ENCODE data around the gene BCAS1. TPM values are rescaled to one million over a fixed set of nuclear protein-coding genes. Genes with fewer than 3 reads are reported as not detected.

The BCAS1 gene
- total RNA-seq, 1 experiment from 2014 or later: 0.17 TPM

DNA sequence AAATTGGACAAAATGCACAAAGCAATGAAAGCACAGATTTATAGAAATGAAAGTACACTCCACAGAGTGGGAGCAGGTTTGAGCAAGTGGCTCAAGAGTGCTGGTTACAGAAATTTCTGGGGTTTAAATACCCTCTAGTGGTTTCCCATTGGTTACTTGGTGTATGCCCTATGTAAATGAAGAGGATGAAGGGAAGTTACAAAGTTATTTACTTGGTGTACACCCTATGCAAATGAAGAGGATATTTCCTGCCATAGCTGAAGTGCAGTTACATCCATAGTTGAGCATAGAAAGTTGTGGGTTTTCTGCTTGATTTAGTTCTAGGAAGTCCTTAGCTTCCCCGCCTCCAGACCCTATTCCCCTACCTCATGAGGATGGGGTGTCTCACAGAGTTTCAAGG lies 22.7 kb downstream of the BCAS1 start:
- intact Hi-C loops (cut with micrococcal nuclease): no loop called here

More for the DNA sequence above, 22.7 kb downstream of the BCAS1 start:
- Histone ChIP-seq H4K20me1 (ENCODE audit: insufficient read depth) (no peaks in the 10 kb centered on the region), H2AFZ (ENCODE audit: low read depth, low read length, poor library complexity, severe bottlenecking) (no peak overlapping the region), H3K9ac (ENCODE audit: low read length) (no peak overlapping the region), H3K9me3 (ENCODE audit: control insufficient read depth in 1 of 2, insufficient read depth in 1 of 2, low read depth in 1 of 2, low read length in 2 of 2) (no peaks in the 10 kb centered on the region), H3K27me3 (ENCODE audit: insufficient read depth, low read length) (no peaks in the 10 kb centered on the region), H3K9me2 (ENCODE audit: insufficient read depth) (no peaks in the 10 kb centered on the region), H3K4me3 (replicated peaks in 1 of 2; ENCODE audit: low read depth in 1 of 2, low read length in 2 of 2) (no peak overlapping the region), H3K4me2 (ENCODE audit: low read length) (no peak overlapping the region), H3K27ac (ENCODE audit: low read depth, low read length) (no peak overlapping the region), H3K4me1 (ENCODE audit: control insufficient read depth in 1 of 2, insufficient read depth in 2 of 2, low read length in 2 of 2) (no peaks in the 10 kb centered on the region), H3K79me2 (ENCODE audit: insufficient read depth, low read length) (no peaks in the 10 kb centered on the region), H3K36me3 (ENCODE audit: control insufficient read depth in 1 of 2, insufficient read depth in 2 of 2, low read length in 2 of 2) (no peaks in the 10 kb centered on the region)
- RAD21 ChIA-PET (ENCODE audit: low non-redundant PET in 1 of 2, low total read pairs in 2 of 2, uncharacterized antibody in 2 of 2, unreplicated experiment in 2 of 2): no interaction called here
- DNase-seq (ENCODE audit: low read depth, low spot score) (no peak), ATAC-seq (no peak)
- CTCF ChIA-PET: no interaction called here
- no TSS peak for BruUV-seq (replicated peaks)
- TF ChIP-seq POLR2AphosphoS5 (IDR thresholded peaks at IDR 0.05; ENCODE audit: low read depth, low read length) (no peak), FOSL1 (IDR thresholded peaks at IDR 0.05; ENCODE audit: low read depth) (no peak), SRF (IDR thresholded peaks at IDR 0.05; ENCODE audit: low read depth) (no peak), POLR2A (IDR thresholded peaks at IDR 0.05; ENCODE audit: borderline replicate concordance, extremely low read depth, insufficient read depth, insufficient read length) (no peak), ZNF274 (IDR thresholded peaks at IDR 0.05; ENCODE audit: low read depth, low read length) (no peak), YY1 (IDR thresholded peaks at IDR 0.05; ENCODE audit: extremely low read depth, insufficient replicate concordance, low read depth, low read length) (no peak), CEBPB (IDR thresholded peaks at IDR 0.05; ENCODE audit: low read depth) (no peak), ELF1 (IDR thresholded peaks at IDR 0.05; ENCODE audit: borderline replicate concordance, low read depth) (no peak), ZFX (IDR thresholded peaks at IDR 0.05) (no peak), RAD21 (IDR thresholded peaks at IDR 0.05; ENCODE audit: low read depth) (no peak), TCF7L2 (IDR thresholded peaks at IDR 0.05; ENCODE audit: borderline replicate concordance, extremely low read depth, insufficient read depth, insufficient read length) (no peak), EGR1 (IDR thresholded peaks at IDR 0.05; ENCODE audit: low read depth) (no peak), EZH2phosphoT487 (IDR thresholded peaks at IDR 0.05; ENCODE audit: borderline replicate concordance) (no peak)
- TF ChIP-seq, protein P1, sequence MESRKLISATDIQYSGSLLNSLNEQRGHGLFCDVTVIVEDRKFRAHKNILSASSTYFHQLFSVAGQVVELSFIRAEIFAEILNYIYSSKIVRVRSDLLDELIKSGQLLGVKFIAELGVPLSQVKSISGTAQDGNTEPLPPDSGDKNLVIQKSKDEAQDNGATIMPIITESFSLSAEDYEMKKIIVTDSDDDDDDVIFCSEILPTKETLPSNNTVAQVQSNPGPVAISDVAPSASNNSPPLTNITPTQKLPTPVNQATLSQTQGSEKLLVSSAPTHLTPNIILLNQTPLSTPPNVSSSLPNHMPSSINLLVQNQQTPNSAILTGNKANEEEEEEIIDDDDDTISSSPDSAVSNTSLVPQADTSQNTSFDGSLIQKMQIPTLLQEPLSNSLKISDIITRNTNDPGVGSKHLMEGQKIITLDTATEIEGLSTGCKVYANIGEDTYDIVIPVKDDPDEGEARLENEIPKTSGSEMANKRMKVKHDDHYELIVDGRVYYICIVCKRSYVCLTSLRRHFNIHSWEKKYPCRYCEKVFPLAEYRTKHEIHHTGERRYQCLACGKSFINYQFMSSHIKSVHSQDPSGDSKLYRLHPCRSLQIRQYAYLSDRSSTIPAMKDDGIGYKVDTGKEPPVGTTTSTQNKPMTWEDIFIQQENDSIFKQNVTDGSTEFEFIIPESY (IDR thresholded peaks at IDR 0.05; ENCODE audit: extremely low read depth, insufficient replicate concordance, low read length): no peak
- TF ChIP-seq, protein P2, sequence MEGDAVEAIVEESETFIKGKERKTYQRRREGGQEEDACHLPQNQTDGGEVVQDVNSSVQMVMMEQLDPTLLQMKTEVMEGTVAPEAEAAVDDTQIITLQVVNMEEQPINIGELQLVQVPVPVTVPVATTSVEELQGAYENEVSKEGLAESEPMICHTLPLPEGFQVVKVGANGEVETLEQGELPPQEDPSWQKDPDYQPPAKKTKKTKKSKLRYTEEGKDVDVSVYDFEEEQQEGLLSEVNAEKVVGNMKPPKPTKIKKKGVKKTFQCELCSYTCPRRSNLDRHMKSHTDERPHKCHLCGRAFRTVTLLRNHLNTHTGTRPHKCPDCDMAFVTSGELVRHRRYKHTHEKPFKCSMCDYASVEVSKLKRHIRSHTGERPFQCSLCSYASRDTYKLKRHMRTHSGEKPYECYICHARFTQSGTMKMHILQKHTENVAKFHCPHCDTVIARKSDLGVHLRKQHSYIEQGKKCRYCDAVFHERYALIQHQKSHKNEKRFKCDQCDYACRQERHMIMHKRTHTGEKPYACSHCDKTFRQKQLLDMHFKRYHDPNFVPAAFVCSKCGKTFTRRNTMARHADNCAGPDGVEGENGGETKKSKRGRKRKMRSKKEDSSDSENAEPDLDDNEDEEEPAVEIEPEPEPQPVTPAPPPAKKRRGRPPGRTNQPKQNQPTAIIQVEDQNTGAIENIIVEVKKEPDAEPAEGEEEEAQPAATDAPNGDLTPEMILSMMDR (IDR thresholded peaks at IDR 0.05 in 2 of 3, conservative IDR thresholded peaks at IDR 0.05 in 1 of 3; ENCODE audit: borderline replicate concordance in 1 of 3, insufficient read depth in 1 of 3, low read depth in 2 of 3, low read length in 2 of 3): no peak
- POLR2A ChIA-PET: no interaction called here
